Inflammatory macrophage treated with lipopolysaccharide for 4 hours (primary cell): Measurements from ENCODE around the gene SLC66A2.
"Not testable (repeated sequence)": the region's sequence is repeated elsewhere in the genome, so short reads cannot be mapped to it uniquely, and the experiment has no call there.

Experiments used
- DNase-seq: peaks from one replicate; pipeline ENCODE4 v3.0.0-alpha.2; 2020

SLC66A2 gene

DNA sequence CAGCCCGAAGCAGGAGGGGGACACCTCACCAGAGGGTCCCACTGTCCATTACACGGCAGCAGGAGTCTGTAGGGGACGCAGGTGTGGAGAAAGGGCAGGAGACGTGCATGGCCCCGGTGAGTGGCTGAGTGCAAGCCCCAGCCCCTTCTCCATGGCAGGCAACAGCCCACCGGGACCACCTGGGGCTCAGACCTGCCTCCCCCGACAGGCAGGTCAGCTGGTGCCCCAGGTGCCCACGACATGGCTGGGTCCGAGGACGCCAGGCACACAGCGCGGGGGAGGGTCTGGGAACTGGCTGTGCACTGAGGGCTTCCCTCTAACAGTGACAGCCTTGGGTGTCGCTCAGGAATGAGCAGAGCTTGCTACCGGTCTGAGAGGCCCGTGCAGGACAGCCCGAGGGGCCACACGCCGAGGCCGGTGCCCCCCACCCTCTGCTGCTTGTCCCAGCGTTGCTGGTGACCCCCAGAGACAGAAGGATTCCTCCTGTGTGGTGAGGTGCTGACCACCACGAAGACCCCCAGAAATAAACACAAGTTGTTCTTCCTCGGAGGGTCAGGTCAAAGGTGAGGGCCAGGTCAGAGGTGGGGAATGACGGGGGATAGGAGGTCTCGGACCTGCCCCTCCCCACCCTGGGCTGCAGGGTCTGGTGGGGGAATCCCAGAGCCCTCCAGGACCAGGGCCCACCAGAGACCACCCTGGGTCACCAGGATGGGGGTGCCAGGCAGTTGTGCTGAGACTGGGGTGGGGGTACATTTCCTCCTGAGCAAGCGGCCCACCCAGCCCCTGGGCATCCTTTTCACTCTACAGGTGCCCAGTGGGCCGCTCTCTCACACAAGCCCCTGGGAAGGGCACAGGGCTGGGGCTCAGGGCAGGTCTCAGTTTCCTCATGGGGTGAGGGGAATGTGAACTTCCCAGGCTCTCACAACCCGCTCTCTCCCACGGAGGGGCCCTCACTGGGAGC is 50.6 kb downstream of the SLC66A2 start:
- DNase-seq, result no peak

- no peak for DNase-seq
These were observed 51.6 kb downstream of the SLC66A2 start for GRCh38 chr18:79899609-79900445.

DNA sequence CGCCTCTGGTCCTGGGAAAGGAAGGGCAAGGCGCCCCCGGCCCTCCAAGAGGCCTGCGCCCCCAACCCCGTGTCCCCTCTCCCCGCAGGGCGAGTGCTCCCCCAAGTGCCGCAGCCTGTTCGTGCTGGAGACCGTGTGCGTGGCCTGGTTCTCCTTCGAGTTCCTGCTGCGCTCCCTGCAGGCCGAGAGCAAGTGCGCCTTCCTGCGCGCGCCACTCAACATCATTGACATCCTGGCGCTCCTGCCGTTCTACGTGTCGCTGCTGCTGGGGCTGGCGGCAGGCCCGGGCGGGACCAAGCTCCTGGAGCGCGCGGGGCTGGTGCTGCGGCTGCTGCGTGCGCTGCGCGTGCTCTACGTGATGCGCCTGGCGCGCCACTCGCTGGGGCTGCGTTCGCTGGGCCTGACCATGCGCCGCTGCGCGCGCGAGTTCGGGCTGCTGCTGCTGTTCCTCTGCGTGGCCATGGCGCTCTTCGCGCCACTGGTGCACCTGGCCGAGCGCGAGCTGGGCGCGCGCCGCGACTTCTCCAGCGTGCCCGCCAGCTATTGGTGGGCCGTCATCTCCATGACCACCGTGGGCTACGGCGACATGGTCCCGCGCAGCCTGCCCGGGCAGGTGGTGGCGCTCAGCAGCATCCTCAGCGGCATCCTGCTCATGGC is 52.4 kb downstream of the SLC66A2 start:
- no peak for DNase-seq

DNA sequence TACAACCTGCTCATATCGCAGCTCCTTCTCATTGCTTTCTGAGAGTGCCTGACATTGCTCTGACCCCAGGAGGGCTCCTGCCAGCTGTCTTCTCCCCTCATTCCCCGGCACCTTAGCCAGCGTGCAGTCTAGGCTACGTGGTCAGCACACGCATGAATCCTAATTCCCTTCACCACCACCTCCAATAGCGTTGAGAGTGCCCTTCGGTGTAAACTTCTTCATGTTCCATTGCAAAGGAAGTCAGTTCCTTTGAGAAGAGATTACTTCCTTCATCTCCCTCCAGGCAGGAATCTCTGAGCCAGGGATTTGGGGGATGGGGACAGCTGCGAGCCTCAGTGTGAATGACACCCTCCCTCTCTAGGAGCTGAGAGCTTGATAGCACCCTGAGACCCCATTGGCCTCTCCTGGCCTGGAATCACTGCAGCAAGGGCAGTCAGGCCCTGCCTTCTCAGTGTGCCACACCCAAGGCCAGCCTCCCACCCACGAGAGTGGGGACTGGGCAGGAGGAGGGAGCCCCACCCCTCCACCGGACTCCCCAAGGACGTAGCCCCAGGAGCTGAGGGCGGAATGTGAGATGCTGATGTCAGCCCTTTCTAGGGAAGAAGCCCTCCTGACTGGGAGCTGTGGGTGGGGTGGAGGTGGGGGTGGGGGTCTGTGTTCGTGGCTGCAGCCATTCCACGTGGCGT is 53.4 kb downstream of the SLC66A2 start:
- no peak for DNase-seq

GRCh38 chr18:79896738-79897137 is 54.7 kb downstream of the SLC66A2 start:
- no peak for DNase-seq

DNA sequence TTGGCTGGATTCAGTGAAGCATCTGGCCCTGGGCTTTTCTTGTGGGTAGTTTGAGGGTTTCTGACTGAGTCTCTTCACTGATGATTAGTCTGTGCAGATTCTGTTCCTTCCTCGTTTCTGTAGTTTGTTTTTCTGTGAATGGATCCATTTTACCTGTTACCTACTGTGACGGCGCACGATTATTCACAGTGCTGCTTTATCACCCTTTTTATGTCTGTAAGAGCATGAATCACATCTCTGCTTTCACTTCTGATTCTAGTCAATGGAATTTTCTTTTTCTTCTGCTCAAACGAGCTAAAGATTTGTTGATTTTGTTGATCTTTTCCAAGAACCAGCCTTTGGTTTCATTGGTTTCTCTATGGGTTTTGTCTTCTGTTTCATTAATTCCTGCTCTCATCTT is 60.8 kb downstream of the SLC66A2 start:
- DNase-seq, result no peak

GRCh38 chr18:79889569-79889968 is 61.9 kb downstream of the SLC66A2 start:
- DNase-seq, result no peak

DNA sequence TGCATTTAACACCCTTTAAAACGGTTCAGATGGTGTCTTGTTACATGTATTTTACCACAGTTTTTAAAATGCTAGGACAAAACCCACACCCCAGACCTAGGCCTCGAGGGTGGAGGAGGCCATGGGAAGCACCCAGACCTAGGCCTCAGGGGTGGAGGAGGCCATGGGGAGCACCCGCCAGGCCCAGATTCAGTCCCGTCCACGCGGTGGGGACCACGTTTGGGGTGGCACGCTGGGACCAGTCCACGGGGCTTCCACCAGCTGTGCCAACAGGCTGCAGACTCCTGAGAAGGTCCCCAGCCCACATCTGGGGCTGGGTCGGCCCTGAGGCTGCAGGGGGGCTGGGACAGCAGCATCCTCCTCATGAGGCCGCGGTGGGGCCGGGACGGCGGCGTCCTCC is 63.4 kb downstream of the SLC66A2 start:
- no peak for DNase-seq

DNA sequence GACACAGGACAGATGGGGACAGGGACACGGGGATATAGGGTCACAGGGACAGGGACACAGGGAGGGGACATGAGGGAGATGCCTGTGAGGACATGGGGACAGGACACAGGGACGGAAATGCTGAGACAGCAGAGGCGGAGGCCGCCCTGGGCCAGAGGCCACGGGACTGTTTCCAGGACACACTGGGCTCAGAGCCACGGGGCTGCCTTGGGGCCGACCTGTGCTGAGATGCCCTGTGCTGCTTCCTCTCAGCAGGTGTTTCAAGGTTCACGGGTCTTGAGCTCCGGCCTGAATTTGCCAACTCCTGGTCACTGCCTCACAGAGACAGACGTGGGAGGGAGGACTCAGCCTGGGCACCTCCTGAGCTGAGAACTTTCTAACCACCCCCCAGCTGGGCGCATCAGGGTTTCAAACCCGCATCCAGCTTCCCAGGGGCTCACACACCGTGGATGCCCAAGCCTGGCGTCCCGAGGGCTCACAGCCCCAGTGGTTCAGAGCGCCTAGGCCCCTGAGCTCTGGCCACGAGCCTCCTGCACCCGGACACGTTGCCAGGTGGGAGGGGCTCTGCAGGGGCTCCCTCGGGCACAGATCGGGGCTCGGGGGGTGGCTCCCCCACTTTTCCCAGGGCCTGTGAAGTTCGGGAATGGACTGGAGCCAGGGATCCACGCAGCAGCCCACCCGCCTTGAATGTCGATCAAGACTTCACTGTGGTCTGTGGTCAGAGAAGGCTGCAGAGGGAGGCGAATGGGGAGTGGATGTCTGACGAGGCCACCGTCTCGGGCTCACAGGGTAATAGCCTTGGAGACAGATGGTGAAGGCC is 64.1 kb downstream of the SLC66A2 start:
- no peak for DNase-seq

- no peak for DNase-seq
These were observed 66.3 kb downstream of the SLC66A2 start for GRCh38 chr18:79884963-79885728.

DNA sequence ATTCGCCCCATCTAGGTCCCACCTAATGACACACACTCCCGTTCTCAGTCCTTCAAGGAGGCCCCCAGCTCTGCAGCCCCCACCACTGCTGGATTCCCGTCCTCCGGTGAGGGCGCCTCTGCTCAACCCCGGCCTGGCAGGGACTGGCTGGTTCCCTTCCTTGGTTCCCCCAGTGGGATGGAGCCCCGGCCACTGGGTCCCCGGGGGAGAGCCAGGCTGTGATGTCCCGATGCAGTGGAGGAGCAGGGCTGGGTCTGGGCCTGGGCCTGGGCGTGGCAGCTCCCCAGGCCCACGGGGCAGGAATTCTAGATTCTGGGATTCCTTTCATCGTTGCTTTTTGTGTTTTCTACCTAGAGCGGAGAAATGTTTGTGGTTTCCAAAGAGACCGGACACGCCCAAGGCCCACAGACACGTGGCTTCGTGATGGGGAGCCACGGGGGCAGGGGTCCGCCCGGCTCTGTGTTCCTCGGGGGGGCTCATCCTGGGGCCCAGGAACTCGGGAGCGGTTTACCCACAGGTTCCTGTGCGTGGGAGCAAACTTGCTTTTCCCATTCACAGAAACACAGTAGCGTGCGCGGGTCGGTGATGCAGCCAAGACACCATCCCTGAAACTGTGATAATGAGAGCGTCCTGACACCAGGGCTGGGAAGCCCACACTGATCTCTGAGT is 67.0 kb downstream of the SLC66A2 start:
- DNase-seq, result no peak

GRCh38 chr18:79883461-79884293 is 67.8 kb downstream of the SLC66A2 start:
- DNase-seq, result no peak

DNA sequence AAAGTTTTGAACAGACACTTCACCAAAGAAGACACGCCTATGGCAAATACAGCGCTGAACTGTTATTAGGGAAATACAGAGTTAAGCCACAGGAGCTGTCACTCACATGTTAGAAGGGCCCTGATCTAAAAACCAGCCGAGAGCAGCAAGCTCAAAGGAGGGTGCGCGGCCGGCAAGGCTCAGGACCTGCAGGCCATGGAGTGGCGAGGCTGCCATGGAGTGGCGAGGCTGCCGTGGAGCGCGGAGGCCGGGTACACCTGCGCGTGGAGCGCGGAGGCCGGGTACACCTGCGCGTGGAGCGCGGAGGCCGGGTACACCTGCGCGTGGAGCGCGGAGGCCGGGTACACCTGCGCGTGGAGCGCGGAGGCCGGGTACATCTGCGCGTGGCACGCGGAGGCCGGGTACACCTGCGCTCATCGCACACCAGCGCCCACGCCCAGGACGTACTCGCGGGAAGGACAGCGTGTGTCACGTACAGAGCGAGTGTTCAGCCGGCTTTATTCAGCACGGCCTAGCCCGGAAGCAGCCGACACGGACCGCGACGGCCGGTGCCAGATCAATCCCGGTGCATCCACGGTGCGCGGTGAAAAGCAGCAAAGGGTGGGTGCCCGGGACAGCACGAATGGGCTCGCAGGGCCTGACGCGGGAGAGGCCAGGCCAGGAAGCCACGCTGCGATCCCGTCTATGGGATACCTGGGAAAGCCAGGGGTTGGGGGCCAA is 68.8 kb downstream of the SLC66A2 start:
- no peak for DNase-seq

DNA sequence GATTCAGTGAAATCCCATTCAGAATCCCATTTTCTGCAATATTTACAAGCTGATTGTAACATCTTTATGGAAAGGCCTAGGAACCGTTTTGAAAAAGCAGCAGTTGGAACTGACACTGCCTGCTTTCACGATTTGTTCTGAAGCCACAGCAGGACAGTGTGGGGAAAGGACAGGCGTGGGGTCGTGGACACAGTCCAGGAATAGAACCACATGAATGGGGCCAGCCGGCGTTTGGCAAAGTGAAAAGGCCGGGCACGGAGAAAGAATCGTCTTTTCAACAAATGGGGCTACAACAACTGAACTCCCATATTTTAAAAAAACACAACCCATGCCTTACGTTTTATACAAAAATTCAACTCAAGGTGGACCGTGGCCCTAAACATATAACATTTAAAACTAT is 69.8 kb downstream of the SLC66A2 start:
- DNase-seq, result no peak

GRCh38 chr18:79879566-79879965 is 71.9 kb downstream of the SLC66A2 start:
- no peak for DNase-seq

DNA sequence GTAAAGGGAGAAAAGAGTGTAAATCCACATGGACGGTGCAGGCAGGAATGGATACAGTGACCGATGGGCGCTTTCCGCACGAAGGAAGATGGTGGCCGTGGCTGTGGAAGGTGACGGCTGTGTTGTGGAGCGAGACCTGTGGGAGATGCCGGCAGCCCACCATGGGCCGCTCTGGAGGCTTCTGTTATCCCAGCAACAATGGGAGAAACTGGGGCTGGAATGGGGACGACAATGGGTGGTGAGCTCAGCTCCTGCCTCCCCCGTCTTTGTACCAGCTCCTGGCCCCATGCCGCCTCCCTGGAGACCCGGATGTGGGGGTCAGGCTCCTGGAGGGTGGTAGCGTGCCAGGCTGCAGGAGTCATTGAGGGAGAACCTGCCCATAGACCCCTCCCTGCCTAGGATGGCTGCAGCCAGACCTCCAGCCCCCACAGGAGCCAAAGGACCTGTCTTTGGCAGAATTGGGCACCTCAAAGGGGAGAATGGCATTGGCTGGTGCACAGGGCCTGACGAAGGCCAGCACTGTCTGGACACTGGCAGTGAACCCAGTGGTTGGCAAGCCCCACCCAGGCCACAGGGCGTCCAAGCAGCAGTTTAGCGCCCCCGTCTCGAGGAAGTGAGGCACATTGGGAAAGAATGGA is 72.6 kb downstream of the SLC66A2 start:
- no peak for DNase-seq

DNA sequence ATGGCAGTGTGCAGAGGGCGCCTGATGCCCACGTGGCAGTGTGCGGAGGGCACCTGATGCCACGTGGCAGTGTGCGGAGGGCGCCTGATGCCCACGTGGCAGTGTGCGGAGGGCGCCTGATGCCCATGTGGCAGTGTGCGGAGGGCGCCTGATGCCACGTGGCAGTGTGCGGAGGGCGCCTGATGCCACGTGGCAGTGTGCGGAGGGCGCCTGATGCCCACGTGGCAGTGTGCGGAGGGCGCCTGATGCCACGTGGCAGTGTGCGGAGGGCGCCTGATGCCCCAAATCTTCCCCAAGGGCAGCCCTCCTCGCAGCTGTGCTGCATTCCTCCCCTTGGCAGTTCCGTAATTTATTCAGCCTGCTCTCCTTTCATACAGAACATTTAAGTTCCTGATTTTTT is 73.2 kb downstream of the SLC66A2 start:
- not testable (repeated sequence) for DNase-seq
